Glutamatergic neuron (in vitro differentiated cells): ENCODE results near the gene MIA. TPM values are rescaled to one million over a fixed set of nuclear protein-coding genes. Genes with fewer than 3 reads are reported as not detected.

ENCODE experiments used
- DNase-seq: peaks from one replicate; pipeline ENCODE4 v3.0.0; 2022
- H3K27ac Mint-ChIP-seq: one replicate; pipeline ENCODE4 v1.8.0; 2020; ENCODE audit warnings: mild to moderate bottlenecking, mixed read lengths, inconsistent platforms; ENCODE audit not compliant: unreplicated experiment
- H3K27me3 Mint-ChIP-seq: one replicate; pipeline ENCODE4 v1.8.0; 2020; ENCODE audit warnings: mild to moderate bottlenecking, moderate library complexity, mixed read lengths, inconsistent platforms; ENCODE audit not compliant: unreplicated experiment
- H3K36me3 Mint-ChIP-seq: one replicate; pipeline ENCODE4 v1.8.0; 2020; ENCODE audit warnings: mild to moderate bottlenecking, mixed read lengths, inconsistent platforms; ENCODE audit not compliant: unreplicated experiment
- H3K4me1 Mint-ChIP-seq: one replicate; pipeline ENCODE4 v1.8.0; 2020; ENCODE audit warnings: mild to moderate bottlenecking, low read depth, mixed read lengths, inconsistent platforms; ENCODE audit not compliant: unreplicated experiment
- H3K4me3 Mint-ChIP-seq: one replicate; pipeline ENCODE4 v1.8.0; 2020; ENCODE audit warnings: mild to moderate bottlenecking, mixed read lengths, inconsistent platforms; ENCODE audit not compliant: unreplicated experiment
- H3K9me3 Mint-ChIP-seq: one replicate; pipeline ENCODE4 v1.8.0; 2020; ENCODE audit warnings: mild to moderate bottlenecking, moderate library complexity, mixed read lengths, inconsistent platforms; ENCODE audit not compliant: unreplicated experiment
- CTCF ChIP-seq: fragments of 200-600 bp; sonication (generic); IDR thresholded peaks from one replicate; pipeline ENCODE4 v1.5.0; 2021; ENCODE audit not compliant: partially characterized antibody, unreplicated experiment
- total RNA-seq: library from RNA; stranded (reverse); fragmentation: NEBNext Ultra II Directional; extraction: Animal tissue kit (Norgen Biotek cat#: 25700); gene quantifications from one replicate; pipeline ENCODE4 v1.2.1, GENCODE V29; 2021; ENCODE audit not compliant: unreplicated experiment

MIA gene
- total RNA-seq, 1 donor from 2014 or later: not detected

- Mint-ChIP-seq H3K36me3 (no peaks in the 10 kb centered on the region), H3K4me3 (peak overlapping the region; percentile 91), H3K27ac (peak overlapping the region; percentile 85), H3K9me3 (peaks cover 14% of the 10 kb centered on the region), H3K4me1 (peaks cover 32% of the 10 kb centered on the region), H3K27me3 (peaks cover 6% of the 10 kb centered on the region)
- TF ChIP-seq CTCF: no peak
- DNase-seq: no peak
These were observed 24.4 kb downstream of the MIA start for GRCh38 chr19:40799558-40800338.

DNA sequence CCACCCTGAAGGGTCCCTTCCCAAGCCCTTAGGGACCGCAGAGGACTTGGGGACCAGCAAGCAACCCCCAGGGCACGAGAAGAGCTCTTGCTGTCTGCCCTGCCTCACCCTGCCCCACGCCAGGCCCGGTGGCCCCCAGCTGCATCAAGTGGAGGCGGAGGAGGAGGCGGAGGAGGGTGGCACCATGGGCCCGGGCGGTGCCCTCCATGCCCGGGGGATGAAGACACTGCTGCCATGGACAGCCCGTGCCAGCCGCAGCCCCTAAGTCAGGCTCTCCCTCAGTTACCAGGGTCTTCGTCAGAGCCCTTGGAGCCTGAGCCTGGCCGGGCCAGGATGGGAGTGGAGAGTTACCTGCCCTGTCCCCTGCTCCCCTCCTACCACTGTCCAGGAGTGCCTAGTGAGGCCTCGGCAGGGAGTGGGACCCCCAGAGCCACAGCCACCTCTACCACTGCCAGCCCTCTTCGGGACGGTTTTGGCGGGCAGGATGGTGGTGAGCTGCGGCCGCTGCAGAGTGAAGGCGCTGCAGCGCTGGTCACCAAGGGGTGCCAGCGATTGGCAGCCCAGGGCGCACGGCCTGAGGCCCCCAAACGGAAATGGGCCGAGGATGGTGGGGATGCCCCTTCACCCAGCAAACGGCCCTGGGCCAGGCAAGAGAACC is 25.1 kb downstream of the MIA start:
- peaks cover 9% of the 10 kb centered on the region for H3K27me3 Mint-ChIP-seq
- peaks cover 39% of the 10 kb centered on the region for H3K4me1 Mint-ChIP-seq
- H3K36me3 Mint-ChIP-seq: no peaks in the 10 kb centered on the region
- H3K27ac Mint-ChIP-seq: peak overlapping the region; percentile 85
- peaks cover 15% of the 10 kb centered on the region for H3K9me3 Mint-ChIP-seq
- no peak for TF ChIP-seq CTCF
- DNase-seq: no peak
- peak overlapping the region; percentile 91 for H3K4me3 Mint-ChIP-seq

GRCh38 chr19:40800997-40801377 is 25.7 kb downstream of the MIA start:
- DNase-seq: no peak
- Mint-ChIP-seq H3K27me3 (peaks cover 9% of the 10 kb centered on the region), H3K36me3 (no peaks in the 10 kb centered on the region), H3K4me3 (peak overlapping the region; percentile 91), H3K9me3 (peaks cover 15% of the 10 kb centered on the region), H3K4me1 (peaks cover 42% of the 10 kb centered on the region), H3K27ac (no peak overlapping the region)
- no peak for TF ChIP-seq CTCF

DNA sequence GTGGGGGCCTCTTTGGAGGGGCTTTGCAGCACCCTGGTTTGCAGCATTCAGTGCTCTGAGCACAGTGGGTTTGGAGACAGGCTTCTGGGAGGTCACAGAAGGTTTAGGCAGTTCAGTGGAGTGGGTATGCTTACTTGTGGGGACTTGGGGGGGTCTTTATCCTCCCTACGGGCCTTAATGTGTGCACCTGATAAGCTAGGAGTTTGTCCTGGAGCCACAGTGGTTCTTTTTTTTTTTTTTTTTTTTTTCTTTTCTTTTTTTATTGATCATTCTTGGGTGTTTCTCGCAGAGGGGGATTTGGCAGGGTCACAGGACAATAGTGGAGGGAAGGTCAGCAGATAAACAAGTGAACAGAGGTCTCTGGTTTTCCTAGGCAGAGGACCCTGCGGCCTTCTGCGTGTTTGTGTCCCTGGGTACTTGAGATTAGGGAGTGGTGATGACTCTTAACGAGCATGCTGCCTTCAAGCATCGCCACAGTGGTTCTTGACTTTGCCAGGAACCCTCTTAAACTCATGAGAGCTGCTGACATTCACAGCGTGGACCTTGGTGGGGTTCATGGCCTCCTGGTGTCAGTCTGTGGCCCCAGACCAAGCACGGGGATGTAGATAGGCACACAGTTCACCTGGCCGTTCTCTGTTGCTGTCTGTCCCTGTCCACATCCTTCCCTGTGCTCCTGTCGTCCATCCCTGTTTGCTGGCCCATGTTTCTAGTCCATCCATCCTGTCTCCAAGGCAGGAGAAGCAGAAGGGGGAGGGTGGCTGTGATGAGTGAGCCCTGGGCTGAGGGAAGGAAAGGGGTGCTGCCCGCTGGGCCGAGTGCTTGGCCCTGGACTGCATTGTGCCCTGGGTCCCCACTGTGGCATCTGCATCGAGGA is 26.3 kb downstream of the MIA start:
- H3K9me3 Mint-ChIP-seq: peaks cover 14% of the 10 kb centered on the region
- peak overlapping the region; percentile 91 for H3K4me3 Mint-ChIP-seq
- TF ChIP-seq CTCF: no peak
- no peaks in the 10 kb centered on the region for H3K36me3 Mint-ChIP-seq
- no peak for DNase-seq
- peak overlapping the region; percentile 20 for H3K27ac Mint-ChIP-seq
- H3K27me3 Mint-ChIP-seq: peaks cover 10% of the 10 kb centered on the region
- peaks cover 47% of the 10 kb centered on the region for H3K4me1 Mint-ChIP-seq
